Left ventricle myocardium inferior (tissue), 1 donor: ENCODE data around the gene CLEC16A. TPM values are rescaled to one million over a fixed set of nuclear protein-coding genes. Genes with fewer than 3 reads are reported as not detected.
A peak's percentile ranks its signal among the peaks of the same experiment; 100 is the strongest.

Experiments used
- DNase-seq: peaks from one replicate; pipeline ENCODE4 v3.0.0-alpha.2; 2020
- H3K27ac ChIP-seq: fragments of 200-600 bp; replicated peaks from 2 replicates; pipeline ENCODE4 v1.8.0; 2021
- H3K27me3 ChIP-seq: fragments of 200-600 bp; 2 replicates; pipeline ENCODE4 v1.8.0; 2021; ENCODE audit warnings: low read depth
- H3K36me3 ChIP-seq: fragments of 200-600 bp; 2 replicates; pipeline ENCODE4 v1.8.0; 2021
- H3K4me1 ChIP-seq: fragments of 200-600 bp; 2 replicates; pipeline ENCODE4 v1.8.0; 2021
- H3K4me3 ChIP-seq: fragments of 200-600 bp; 2 replicates; pipeline ENCODE4 v1.8.0; 2021; ENCODE audit warnings: mild to moderate bottlenecking, moderate library complexity
- H3K9me3 ChIP-seq: fragments of 200-600 bp; replicated peaks from 2 replicates; pipeline ENCODE4 v1.8.0; 2021
- CTCF ChIP-seq: fragments of 200-600 bp; IDR thresholded peaks from 2 replicates; pipeline ENCODE4 v1.8.0; 2021; ENCODE audit warnings: antibody characterized with exemption, mild to moderate bottlenecking, borderline replicate concordance
- intact Hi-C: fragments of 100-400 bp; cut with micrococcal nuclease; formaldehyde crosslinking; loops from one replicate; pipeline ENCODE4 v1.11.0; 2022
- long read RNA-seq: library from polyadenylated mRNA; unstranded; transcript quantifications from one replicate; pipeline ENCODE4 v2.0.0, GENCODE V29; 2021
- total RNA-seq: library from RNA; stranded (reverse); fragmentation: NEBNext Ultra II Directional; extraction: Animal tissue kit (Norgen Biotek cat#: 25700); gene quantifications from one replicate; pipeline ENCODE4 v1.2.1, GENCODE V29; 2021
- donor health status: DM: no; HTN: yes; CAD: no; lungs with severe emphysema.

The CLEC16A gene
- total RNA-seq, result 24.6 TPM
- long read RNA-seq, partial matches to known transcripts, result 12 of 44 reads
- long read RNA-seq, other reads (novel, unspliced or antisense), result 31 of 44 reads

- Histone ChIP-seq H3K4me3 (peak within 1 kb of the TSS; percentile 99), H3K27me3 (no peaks in the 10 kb centered on the region), H3K36me3 (no peaks in the 10 kb centered on the region), H3K9me3 (no peaks in the 10 kb centered on the region), H3K4me1 (peaks cover 81% of the 10 kb centered on the region), H3K27ac (peak within 1 kb of the TSS; percentile 93)
- peak; percentile 98 for DNase-seq
- TF ChIP-seq CTCF, result no peak
- intact Hi-C loops, result no loop called here
Measured at GRCh38 chr16:10944249-10945064, at the start of gene CLEC16A. TSS of gene CLEC16A (plus strand) at chr16:10944564. CDS start at chr16:10944718, 154 bp downstream.

- no peak for TF ChIP-seq CTCF
- peaks cover 10% of the 10 kb centered on the region for H3K36me3 ChIP-seq
- H3K4me1 ChIP-seq, result peaks cover 7% of the 10 kb centered on the region
- H3K4me3 ChIP-seq, result no peak overlapping the region
- H3K27ac ChIP-seq, result no peak overlapping the region
- H3K27me3 ChIP-seq, result peaks cover 5% of the 10 kb centered on the region
- H3K9me3 ChIP-seq, result no peaks in the 10 kb centered on the region
- intact Hi-C loops, result no loop called here
- DNase-seq, result peak; percentile 54
Measured at GRCh38 chr16:10895053-10895946, 49.1 kb upstream of the CLEC16A start.

GRCh38 chr16:10896165-10896564, 48.2 kb upstream of the CLEC16A start:
- no peak for TF ChIP-seq CTCF
- peaks cover 5% of the 10 kb centered on the region for H3K27me3 ChIP-seq
- H3K4me3 ChIP-seq, result no peak overlapping the region
- peaks cover 12% of the 10 kb centered on the region for H3K36me3 ChIP-seq
- no peak overlapping the region for H3K27ac ChIP-seq
- no peaks in the 10 kb centered on the region for H3K9me3 ChIP-seq
- peaks cover 7% of the 10 kb centered on the region for H3K4me1 ChIP-seq
- intact Hi-C loops, result no loop called here
- no peak for DNase-seq

GRCh38 chr16:10896723-10897122, 47.6 kb upstream of the CLEC16A start:
- Histone ChIP-seq H3K27me3 (peaks cover 5% of the 10 kb centered on the region), H3K4me3 (no peak overlapping the region), H3K9me3 (no peaks in the 10 kb centered on the region), H3K4me1 (peaks cover 6% of the 10 kb centered on the region), H3K36me3 (peaks cover 13% of the 10 kb centered on the region), H3K27ac (no peak overlapping the region)
- no peak for TF ChIP-seq CTCF
- no peak for DNase-seq
- intact Hi-C loops, result no loop called here

GRCh38 chr16:10897134-10897533, 47.2 kb upstream of the CLEC16A start:
- H3K36me3 ChIP-seq, result peaks cover 17% of the 10 kb centered on the region
- no peak overlapping the region for H3K4me3 ChIP-seq
- H3K4me1 ChIP-seq, result peaks cover 2% of the 10 kb centered on the region
- peaks cover 5% of the 10 kb centered on the region for H3K27me3 ChIP-seq
- H3K27ac ChIP-seq, result no peak overlapping the region
- no peak for TF ChIP-seq CTCF
- DNase-seq, result no peak
- intact Hi-C loops, result no loop called here
- H3K9me3 ChIP-seq, result no peaks in the 10 kb centered on the region
